HCT116 (cell line): ENCODE measurements around the gene RIMBP2.

Source experiments
- ELF1 ChIP-seq: IDR thresholded peaks from 2 replicates; pipeline ENCODE4 v1.6.1; 2012; ENCODE audit warnings: low read depth, borderline replicate concordance
- POLR2AphosphoS5 ChIP-seq: IDR thresholded peaks from 2 replicates; pipeline ENCODE4 v1.6.1; 2011; ENCODE audit warnings: mild to moderate bottlenecking, low read depth, low read length, moderate library complexity
- REST ChIP-seq: IDR thresholded peaks from 2 replicates; pipeline ENCODE4 v1.6.1; 2012; ENCODE audit warnings: low read depth
- YY1 ChIP-seq: IDR thresholded peaks from 2 replicates; pipeline ENCODE4 v1.6.1; 2011; ENCODE audit warnings: low read length, low read depth, moderate library complexity, mild to moderate bottlenecking; ENCODE audit not compliant: insufficient replicate concordance; ENCODE audit errors: extremely low read depth
- TF ChIP-seq, protein P1 (sequence below), 3 experiments: fragments of 200-600 bp in 1 of 3; sonication (generic) in 1 of 3; IDR thresholded peaks in 2 of 3; conservative IDR thresholded peaks in 1 of 3; 2 replicates each; pipeline ENCODE4 v1.5.1; 2012 to 2017; ENCODE audit warnings: low read depth in 2 of 3, low read length in 2 of 3, antibody characterized with exemption in 1 of 3, borderline replicate concordance in 1 of 3, control low read depth in 1 of 3, mild to moderate bottlenecking in 1 of 3, mixed read lengths in 1 of 3, mixed run types in 1 of 3, moderate library complexity in 1 of 3; ENCODE audit not compliant: insufficient read depth in 1 of 3

DNA sequence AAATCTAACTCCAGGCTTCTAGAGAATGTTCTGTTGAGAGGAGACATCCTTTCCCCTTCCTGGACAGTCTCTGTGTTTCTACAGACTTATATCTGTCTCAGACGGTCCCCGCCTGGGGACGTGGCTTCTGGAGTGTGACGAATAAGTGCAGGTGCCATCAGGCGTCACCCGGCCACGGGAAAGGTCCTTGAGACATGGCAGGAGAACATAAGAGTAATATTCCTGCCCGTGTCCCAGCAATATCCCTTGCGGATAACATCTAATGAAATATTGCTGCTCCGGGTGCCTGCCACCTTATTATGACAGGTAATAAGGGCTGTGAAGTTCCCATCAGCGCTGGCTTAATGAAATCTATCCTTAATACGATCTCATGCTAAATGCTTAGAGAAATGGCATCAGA lies 238.8 kb downstream of the RIMBP2 start:
- TF ChIP-seq POLR2AphosphoS5 (no peak), ELF1 (no peak), REST (no peak), YY1 (no peak)
- TF ChIP-seq, protein P1, sequence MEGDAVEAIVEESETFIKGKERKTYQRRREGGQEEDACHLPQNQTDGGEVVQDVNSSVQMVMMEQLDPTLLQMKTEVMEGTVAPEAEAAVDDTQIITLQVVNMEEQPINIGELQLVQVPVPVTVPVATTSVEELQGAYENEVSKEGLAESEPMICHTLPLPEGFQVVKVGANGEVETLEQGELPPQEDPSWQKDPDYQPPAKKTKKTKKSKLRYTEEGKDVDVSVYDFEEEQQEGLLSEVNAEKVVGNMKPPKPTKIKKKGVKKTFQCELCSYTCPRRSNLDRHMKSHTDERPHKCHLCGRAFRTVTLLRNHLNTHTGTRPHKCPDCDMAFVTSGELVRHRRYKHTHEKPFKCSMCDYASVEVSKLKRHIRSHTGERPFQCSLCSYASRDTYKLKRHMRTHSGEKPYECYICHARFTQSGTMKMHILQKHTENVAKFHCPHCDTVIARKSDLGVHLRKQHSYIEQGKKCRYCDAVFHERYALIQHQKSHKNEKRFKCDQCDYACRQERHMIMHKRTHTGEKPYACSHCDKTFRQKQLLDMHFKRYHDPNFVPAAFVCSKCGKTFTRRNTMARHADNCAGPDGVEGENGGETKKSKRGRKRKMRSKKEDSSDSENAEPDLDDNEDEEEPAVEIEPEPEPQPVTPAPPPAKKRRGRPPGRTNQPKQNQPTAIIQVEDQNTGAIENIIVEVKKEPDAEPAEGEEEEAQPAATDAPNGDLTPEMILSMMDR (IDR thresholded peaks at IDR 0.05 in 2 of 3, conservative IDR thresholded peaks at IDR 0.05 in 1 of 3; ENCODE audit: borderline replicate concordance in 1 of 3, insufficient read depth in 1 of 3, low read depth in 2 of 3, low read length in 2 of 3) = no peak
